Upper lobe of left lung (tissue), 6 donors: ENCODE results near the gene VWA3A. TPM values are rescaled to one million over a fixed set of nuclear protein-coding genes. Genes with fewer than 3 reads are reported as not detected.
A peak's percentile ranks its signal among the peaks of the same experiment; 100 is the strongest.
"Not testable (repeated sequence)": the region's sequence is repeated elsewhere in the genome, so short reads cannot be mapped to it uniquely, and the experiment has no call there.

Experiments
- ATAC-seq, 2 donors: fragments of 200-7000 bp; cut with Tn5 transposase; one replicate each; pipeline ENCODE4 v1.9.1; 2022; ENCODE audit warnings: mild to moderate bottlenecking in 2 of 2, moderate library complexity in 2 of 2; ENCODE audit not compliant: low FRiP score in 2 of 2
- DNase-seq, 2 donors: peaks; one replicate each; pipeline ENCODE4 v3.0.0-alpha.2; 2019 to 2020
- H3K27ac ChIP-seq, 4 donors: fragments of 200-600 bp; sonication (generic); one replicate each; pipeline ENCODE4 v1.5.1; 2016 to 2019
- H3K27me3 ChIP-seq, 4 donors: fragments of 200-600 bp; sonication (generic); one replicate each; pipeline ENCODE4 v1.5.1; 2017 to 2019
- H3K36me3 ChIP-seq, 4 donors: fragments of 200-600 bp; sonication (generic); one replicate each; pipeline ENCODE4 v1.5.1; 2016 to 2019
- H3K4me1 ChIP-seq, 4 donors: fragments of 200-600 bp; sonication (generic); one replicate each; pipeline ENCODE4 v1.5.1; 2018 to 2019
- H3K4me3 ChIP-seq, 4 donors: fragments of 200-600 bp; sonication (generic); one replicate each; pipeline ENCODE4 v1.5.1; 2017 to 2019; ENCODE audit warnings: mild to moderate bottlenecking in 2 of 4, moderate library complexity in 1 of 4
- H3K9me3 ChIP-seq, 4 donors: fragments of 200-600 bp; sonication (generic); one replicate each; pipeline ENCODE4 v1.5.1; 2018 to 2019
- EP300 ChIP-seq, 4 donors: sonication (generic); formaldehyde crosslinking; IDR thresholded peaks; one replicate each; pipeline ENCODE4 v1.5.1; 2017; ENCODE audit warnings: antibody characterized with exemption in 4 of 4, control low read depth in 2 of 4
- POLR2A ChIP-seq, 4 donors: fragments of 450-650 bp; IDR thresholded peaks; one replicate each; pipeline ENCODE4 v1.5.1; 2016 to 2017; ENCODE audit warnings: antibody characterized with exemption in 4 of 4, mild to moderate bottlenecking in 2 of 4
- POLR2AphosphoS5 ChIP-seq, 2 donors: sonication (generic); formaldehyde crosslinking; IDR thresholded peaks; one replicate each; pipeline ENCODE4 v1.5.1; 2017; ENCODE audit warnings: antibody characterized with exemption in 2 of 2
- WGBS, 2 donors: methylation state at CpG; one replicate each; pipeline ENCODE4 v1.1.5; 2017 to 2018; 5-methylcytosine and 5-hydroxymethylcytosine counted together
- total RNA-seq, 6 donors: library from RNA; depleted of rRNA in 4 of 6; stranded (reverse); fragments of >200 nt in 4 of 6; gene quantifications; one replicate each; pipeline versions ENCODE4 v1.1.0 to v1.2.1, GENCODE V29; 2016 to 2021
- TF ChIP-seq, protein P1 (sequence below), 6 experiments: fragments of 450-650 bp in 4 of 6; fragments of 200-600 bp in 2 of 6; sonication (generic) in 2 of 6; IDR thresholded peaks; one replicate each; pipeline ENCODE4 v1.5.1; 2016 to 2019; ENCODE audit warnings: antibody characterized with exemption in 6 of 6
- donor health status: DM: no; HTN: no; CAD: no; lungs with moderate emphysema.
- donor health status: DM: no; HTN: yes; CAD: no; lungs with severe emphysema.

VWA3A gene
- total RNA-seq, 6 donors from 2014 or later = 0.43 to 47.8 (median 14.9) TPM

DNA sequence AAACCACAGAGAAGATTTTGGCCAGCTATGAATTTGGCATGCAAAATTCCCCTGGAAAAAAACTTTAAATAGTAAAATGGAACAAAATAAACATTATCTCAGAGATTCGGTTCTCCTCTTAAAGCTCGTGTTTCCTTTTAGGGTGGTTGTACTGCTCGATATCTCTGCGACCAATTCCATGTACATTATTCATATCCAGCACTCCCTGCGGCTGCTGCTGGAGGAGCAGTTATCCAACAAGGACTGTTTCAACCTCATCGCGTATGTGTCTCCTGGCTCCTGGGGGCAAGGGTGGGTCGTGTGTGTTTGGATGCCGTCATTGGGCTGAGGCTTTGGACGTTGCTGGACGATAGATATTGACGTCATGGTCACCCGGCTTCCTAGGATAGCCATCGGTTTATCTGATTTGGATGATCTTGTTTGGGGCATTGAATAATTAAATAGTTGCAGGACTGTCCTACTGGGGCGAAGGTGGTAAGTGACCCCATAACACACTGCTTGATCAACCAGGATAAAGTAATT, 33.8 kb downstream of the VWA3A start:
- WGBS, 2 donors = 86 to 92% methylated on average over 15 of the region's 15 CpGs
- no peak for DNase-seq
- H3K27me3 ChIP-seq = no peaks in the 10 kb centered on the region
- H3K9me3 ChIP-seq = no peaks in the 10 kb centered on the region
- TF ChIP-seq EP300 (IDR thresholded peaks at IDR 0.05) = no peak
- TF ChIP-seq, protein P1, sequence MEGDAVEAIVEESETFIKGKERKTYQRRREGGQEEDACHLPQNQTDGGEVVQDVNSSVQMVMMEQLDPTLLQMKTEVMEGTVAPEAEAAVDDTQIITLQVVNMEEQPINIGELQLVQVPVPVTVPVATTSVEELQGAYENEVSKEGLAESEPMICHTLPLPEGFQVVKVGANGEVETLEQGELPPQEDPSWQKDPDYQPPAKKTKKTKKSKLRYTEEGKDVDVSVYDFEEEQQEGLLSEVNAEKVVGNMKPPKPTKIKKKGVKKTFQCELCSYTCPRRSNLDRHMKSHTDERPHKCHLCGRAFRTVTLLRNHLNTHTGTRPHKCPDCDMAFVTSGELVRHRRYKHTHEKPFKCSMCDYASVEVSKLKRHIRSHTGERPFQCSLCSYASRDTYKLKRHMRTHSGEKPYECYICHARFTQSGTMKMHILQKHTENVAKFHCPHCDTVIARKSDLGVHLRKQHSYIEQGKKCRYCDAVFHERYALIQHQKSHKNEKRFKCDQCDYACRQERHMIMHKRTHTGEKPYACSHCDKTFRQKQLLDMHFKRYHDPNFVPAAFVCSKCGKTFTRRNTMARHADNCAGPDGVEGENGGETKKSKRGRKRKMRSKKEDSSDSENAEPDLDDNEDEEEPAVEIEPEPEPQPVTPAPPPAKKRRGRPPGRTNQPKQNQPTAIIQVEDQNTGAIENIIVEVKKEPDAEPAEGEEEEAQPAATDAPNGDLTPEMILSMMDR (IDR thresholded peaks at IDR 0.05) = no peak
- TF ChIP-seq POLR2A (IDR thresholded peaks at IDR 0.05) = no peak
- TF ChIP-seq POLR2AphosphoS5 (IDR thresholded peaks at IDR 0.05) = no peak
- no peaks in the 10 kb centered on the region for H3K36me3 ChIP-seq
- ATAC-seq = no peak
- no peak overlapping the region for H3K27ac ChIP-seq
- no peak overlapping the region for H3K4me3 ChIP-seq
- no peaks in the 10 kb centered on the region for H3K4me1 ChIP-seq

DNA sequence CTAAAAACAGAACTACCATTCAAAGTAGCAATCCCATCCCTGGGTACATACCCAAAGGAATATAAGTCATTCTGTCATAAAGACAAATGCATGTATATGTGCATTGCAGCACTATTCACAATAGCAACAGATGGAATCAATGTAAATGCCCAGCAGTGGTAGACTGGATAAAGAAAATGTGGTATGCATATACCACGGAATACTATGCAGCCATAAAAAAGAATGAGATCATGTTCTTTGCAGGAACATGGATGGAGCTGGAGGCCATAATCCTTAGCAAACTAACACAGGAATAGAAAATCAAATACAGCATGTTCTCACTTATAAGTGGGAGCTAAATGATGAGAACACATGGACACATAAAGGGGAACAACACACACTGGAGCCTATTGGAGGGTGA, 36.2 kb downstream of the VWA3A start:
- not testable (repeated sequence) for H3K9me3 ChIP-seq, H3K4me3 ChIP-seq, DNase-seq, H3K27me3 ChIP-seq, H3K4me1 ChIP-seq, ATAC-seq, H3K36me3 ChIP-seq, H3K27ac ChIP-seq
- 88 to 94% methylated on average over 1 of the region's 1 CpG for WGBS, 2 donors

DNA sequence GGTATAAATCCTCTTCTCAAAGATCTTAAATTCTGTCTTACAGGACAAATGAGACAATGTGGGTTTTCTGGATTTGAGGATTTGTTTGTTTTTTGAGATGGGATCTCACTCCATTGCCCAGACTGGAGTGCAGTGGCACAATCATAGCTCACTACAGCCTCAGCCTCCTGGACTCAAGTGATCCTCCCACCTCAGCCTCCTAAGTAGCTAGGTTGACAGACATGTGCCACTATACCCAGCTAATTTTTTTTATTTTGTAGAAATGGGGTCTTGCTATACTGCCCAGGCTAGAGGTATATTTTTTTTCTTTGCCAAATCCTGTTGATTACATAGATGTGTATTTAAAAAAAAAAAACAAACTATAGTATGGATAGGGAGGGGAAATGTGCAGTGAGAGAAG, 38.2 kb downstream of the VWA3A start:
- TF ChIP-seq EP300 (IDR thresholded peaks at IDR 0.05) (no peak), POLR2AphosphoS5 (IDR thresholded peaks at IDR 0.05) (no peak), POLR2A (IDR thresholded peaks at IDR 0.05) (no peak)
- TF ChIP-seq, protein P1 (IDR thresholded peaks at IDR 0.05) = no peak
- no peaks in the 10 kb centered on the region for H3K27me3 ChIP-seq
- no peaks in the 10 kb centered on the region for H3K36me3 ChIP-seq
- no peaks in the 10 kb centered on the region for H3K4me1 ChIP-seq
- H3K27ac ChIP-seq = no peak overlapping the region
- no peaks in the 10 kb centered on the region for H3K9me3 ChIP-seq
- no peak for DNase-seq
- ATAC-seq = no peak
- H3K4me3 ChIP-seq = no peak overlapping the region

DNA sequence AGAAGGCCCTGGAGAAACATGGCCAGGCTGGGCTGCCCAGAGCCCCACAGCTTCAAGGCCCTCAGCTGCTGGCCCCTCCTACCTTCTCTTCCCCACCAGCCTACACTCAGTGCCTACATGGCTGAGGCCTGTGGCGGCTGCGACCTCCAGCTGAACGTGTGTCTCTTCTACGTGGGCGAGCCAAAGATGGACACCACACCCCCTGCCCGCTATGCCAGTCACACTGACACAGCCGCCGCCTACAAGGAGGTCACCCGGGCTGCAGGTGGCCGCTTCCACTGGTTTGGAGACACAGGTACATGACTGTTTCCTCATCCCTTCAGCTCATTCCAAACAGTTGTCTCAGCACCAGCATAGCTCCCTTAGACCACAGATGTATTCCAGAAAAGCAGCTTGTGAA, 40.5 kb downstream of the VWA3A start:
- Histone ChIP-seq H3K9me3 (no peaks in the 10 kb centered on the region), H3K36me3 (no peaks in the 10 kb centered on the region), H3K4me1 (no peaks in the 10 kb centered on the region), H3K4me3 (no peak overlapping the region), H3K27ac (no peak overlapping the region), H3K27me3 (no peaks in the 10 kb centered on the region)
- DNase-seq (peak in 1 of 2 donors; percentile 69), ATAC-seq (peak in 1 of 2 donors; percentile 8)
- TF ChIP-seq, protein P1 (IDR thresholded peaks at IDR 0.05) = no peak
- no peak for TF ChIP-seq EP300 (IDR thresholded peaks at IDR 0.05)
- no peak for TF ChIP-seq POLR2AphosphoS5 (IDR thresholded peaks at IDR 0.05)
- TF ChIP-seq POLR2A (IDR thresholded peaks at IDR 0.05) = no peak
- WGBS, 2 donors = 90 to 93% methylated on average over 10 of the region's 10 CpGs

DNA sequence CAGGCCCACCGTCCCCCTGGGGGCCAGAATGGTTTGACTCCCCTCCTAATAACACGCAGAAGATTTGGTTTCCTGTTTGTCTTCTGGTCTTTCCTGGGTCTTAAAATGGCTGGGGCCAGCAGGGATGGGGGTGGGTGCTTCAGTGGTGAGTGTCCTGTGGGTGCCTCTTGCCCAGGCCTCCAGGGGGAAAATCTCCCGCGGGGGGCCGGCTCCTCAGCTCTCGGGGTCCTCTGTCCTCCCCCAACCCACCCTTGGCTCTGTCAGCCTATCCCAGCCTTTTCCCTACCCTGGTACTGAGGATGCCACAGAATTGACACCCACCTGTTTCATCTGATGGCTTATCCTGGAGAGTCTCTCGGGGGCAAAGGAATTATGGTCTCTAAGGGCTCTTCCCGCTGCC, 46.1 kb downstream of the VWA3A start:
- TF ChIP-seq POLR2AphosphoS5 (IDR thresholded peaks at IDR 0.05) (no peak), POLR2A (IDR thresholded peaks at IDR 0.05) (no peak), EP300 (IDR thresholded peaks at IDR 0.05) (no peak)
- TF ChIP-seq, protein P1 (IDR thresholded peaks at IDR 0.05) = no peak
- WGBS, 2 donors = 37 to 74% methylated on average over 3 to 8 of the region's 8 CpGs
- ATAC-seq (peak in 1 of 2 donors; percentile 28), DNase-seq (peak in 1 of 2 donors; percentile 52)
- Histone ChIP-seq H3K9me3 (no peaks in the 10 kb centered on the region), H3K4me3 (no peak overlapping the region), H3K36me3 (no peaks in the 10 kb centered on the region), H3K27me3 (no peaks in the 10 kb centered on the region), H3K4me1 (no peaks in the 10 kb centered on the region), H3K27ac (no peak overlapping the region)
